GM18868 (cell line): Measurements from ENCODE around the gene NACC2.
"Not testable (repeated sequence)": the region's sequence is repeated elsewhere in the genome, so short reads cannot be mapped to it uniquely, and the experiment has no call there.

ENCODE experiments used
- ATAC-seq: cut with Tn5 transposase; IDR thresholded peaks from one replicate; pipeline ENCODE4 v1.9.1; 2021; ENCODE audit warnings: mild to moderate bottlenecking, moderate library complexity; ENCODE audit not compliant: unreplicated experiment

The NACC2 gene

GRCh38 chr9:136112541-136112940 lies 17.5 kb upstream of the NACC2 start:
- no peak for ATAC-seq

GRCh38 chr9:136111910-136112309 lies 16.8 kb upstream of the NACC2 start:
- ATAC-seq = no peak

- ATAC-seq = no peak
Observed at GRCh38 chr9:136111190-136111589, 16.1 kb upstream of the NACC2 start.

DNA sequence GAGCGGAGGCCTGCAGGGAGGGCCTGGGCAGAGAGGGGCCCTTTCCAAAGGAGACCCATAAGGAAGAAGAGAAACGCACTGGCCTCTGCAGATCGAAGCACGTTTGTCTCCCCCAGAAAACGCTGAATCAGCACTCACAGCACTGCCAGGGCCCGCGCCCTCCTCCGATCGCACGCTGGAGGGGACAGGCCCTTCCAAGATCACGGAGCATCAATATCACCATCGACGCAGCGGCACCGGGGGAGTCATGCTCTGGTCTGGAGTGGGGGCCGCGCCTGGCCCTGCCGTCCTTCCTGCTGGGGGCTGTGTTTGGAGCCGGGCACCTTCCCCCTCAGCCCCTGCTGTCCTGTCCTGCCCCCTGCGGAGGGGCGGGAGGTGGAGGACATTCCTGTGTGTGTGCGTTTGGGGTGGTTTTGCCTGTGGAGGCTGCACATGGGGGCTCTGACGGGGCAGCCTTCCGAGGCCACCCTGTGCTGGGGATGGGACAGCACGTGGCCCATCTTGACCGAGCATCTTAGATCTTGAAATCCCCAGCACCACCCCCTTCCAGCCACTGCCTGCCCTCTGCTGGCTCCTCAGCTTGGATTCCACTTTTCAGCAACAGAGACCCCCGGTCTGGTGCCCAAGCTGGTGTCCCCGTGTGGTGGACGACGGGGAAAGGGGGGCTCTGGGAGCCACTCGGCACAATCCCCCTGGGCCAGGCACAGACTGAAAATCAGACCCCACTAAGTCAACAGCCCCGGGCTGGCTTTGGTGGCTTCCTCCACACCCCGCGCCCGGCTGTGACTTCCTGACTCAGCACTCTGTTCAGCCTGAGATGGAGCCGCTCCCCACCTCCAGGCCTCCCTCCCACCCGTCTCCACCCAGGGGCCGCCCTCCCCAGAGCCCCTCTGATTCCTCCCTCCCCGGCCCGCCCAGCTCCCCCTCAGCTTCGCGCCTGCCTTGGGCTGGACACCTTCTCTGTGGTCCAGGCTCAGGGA lies 15.3 kb upstream of the NACC2 start:
- no peak for ATAC-seq

DNA sequence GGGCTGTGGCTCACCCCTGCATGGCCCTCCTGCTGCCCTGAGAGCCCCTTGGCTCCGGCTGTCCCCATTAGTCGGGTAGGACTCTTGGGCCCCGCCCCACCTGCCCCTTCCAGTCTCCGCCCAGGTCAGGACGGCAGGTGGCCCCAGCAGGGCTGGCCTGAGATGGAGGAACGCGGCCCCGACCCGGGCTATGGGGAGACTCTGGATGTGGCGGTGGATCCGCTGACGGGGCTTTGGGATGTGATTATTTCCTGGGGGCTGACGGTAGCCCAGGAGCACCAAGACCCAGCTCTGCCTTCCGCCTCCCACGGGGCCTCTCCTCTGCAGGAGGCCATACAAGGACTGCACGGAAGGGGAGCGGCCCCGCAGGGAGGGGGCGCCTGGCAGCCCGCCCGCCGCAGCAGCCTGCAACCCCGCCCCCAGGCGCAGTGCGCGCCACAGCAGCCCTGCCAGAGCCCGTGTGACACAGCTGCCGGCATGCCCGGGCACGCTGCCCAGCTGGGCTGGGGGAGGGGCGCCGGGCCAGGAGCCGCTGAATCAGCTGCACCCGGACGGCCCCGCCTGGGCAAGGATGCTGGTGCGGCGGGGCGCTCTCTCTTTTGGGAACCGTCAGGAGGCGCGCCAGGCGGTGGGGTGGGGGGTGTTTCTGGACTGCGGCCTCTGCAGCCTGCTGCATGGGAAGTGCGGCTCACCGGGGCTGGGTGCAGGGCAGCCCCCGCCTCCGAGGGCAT lies 14.4 kb upstream of the NACC2 start:
- peak; percentile 71 for ATAC-seq

DNA sequence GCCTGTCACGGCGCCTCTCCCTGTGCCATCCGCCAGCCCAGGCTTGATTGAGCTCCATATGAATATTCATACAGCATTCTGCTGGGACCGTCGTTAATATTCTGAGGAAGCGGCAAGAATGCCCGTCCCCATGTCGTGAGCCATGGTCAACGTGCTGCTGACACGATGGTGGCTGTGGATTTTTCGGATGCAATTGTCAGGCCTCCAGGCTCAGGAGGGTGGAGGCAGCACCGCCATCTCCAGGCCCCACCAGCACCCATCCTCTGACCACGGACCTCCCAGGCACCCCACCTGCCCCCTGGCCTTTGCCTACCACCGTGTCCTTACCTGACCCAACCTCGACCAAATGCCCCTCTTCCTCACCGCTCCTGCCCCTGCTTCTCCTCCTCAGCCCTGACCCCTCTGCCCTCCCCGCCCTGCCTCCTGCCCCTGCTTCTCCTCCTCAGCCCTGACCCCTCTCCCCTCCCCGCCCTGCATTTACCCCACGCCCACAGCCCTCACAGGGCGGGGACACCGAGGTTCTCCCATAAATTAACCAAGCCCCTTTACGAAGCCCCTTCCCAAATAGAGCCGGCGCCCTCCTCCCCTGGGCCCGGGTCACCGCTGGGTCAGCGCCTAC lies 13.7 kb upstream of the NACC2 start:
- no peak for ATAC-seq

DNA sequence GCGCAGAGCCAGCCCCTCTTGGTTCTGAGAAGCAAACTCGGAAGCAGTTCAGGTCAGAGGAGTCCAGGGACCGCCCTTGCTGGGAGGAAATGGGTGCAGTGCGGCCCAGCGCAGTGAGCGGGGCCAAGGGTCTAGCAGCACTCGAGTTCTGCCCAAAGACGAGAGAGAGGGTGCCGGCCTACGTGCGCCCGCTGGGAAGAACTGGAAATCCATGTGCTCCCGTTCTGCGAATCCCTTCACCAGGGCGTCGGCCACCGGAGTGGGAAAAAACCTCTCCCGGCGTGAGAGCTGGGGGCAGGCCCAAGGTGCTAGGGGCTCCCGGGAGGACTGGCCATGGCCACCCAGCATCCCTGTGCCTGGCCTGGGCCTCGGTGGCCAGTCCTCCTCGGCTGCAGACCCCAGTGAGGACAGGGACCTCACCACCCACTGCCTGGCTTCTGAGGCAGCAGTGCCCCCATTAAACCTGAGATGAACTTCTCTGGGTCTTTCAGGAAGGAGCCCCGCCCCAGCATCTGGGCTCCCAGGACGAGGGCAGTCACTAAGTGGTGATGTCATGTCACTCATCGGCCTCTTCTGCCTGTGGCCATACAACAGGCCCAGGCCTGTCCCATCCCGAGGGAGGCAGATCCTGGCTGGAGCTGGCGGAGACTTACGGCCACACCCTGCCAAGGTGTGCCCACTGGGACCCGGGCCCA lies 13.0 kb upstream of the NACC2 start:
- ATAC-seq = no peak

DNA sequence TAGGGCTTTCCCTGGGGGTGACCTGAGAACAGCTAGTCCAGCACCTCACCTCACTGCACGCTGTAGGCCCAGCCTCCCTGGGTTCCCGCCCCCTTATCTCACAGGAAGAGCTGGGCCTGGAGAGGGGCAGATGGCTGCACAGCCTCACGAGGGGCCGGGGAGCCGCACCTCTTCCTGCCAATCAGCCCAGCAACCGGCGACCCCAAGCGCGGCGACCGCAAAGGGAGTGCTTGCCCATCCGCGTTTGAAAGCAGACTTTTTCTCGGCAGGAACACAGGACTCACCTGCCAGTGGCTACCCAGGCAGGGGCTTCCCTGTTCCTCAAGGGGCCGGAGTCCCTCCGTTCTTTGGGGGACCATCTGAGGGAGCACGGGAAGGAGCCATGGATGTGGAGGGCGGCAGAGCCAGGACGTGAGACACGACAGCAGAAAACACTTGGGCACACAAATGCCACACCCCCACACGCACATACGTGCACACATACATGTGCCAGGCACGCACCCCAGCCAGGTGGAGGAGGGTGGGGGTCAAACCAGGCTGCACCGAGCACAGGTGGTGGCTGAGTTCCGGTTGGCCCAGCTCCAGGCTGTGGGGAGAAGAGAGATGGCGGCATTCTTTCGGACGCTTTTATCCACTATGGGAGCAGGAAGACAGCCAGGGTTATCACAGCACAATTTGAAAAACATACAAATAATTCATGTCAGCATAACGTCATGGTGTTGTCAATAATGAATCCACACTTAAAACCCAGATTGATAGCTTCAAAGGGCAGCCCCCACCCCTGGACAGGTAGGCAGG lies 12.3 kb upstream of the NACC2 start:
- ATAC-seq = no peak

- ATAC-seq = no peak
Observed at GRCh38 chr9:136105398-136106135, 10.5 kb upstream of the NACC2 start.

GRCh38 chr9:136104916-136105315 lies 9.8 kb upstream of the NACC2 start:
- ATAC-seq = no peak

GRCh38 chr9:136104488-136104800 lies 9.4 kb upstream of the NACC2 start:
- no peak for ATAC-seq

DNA sequence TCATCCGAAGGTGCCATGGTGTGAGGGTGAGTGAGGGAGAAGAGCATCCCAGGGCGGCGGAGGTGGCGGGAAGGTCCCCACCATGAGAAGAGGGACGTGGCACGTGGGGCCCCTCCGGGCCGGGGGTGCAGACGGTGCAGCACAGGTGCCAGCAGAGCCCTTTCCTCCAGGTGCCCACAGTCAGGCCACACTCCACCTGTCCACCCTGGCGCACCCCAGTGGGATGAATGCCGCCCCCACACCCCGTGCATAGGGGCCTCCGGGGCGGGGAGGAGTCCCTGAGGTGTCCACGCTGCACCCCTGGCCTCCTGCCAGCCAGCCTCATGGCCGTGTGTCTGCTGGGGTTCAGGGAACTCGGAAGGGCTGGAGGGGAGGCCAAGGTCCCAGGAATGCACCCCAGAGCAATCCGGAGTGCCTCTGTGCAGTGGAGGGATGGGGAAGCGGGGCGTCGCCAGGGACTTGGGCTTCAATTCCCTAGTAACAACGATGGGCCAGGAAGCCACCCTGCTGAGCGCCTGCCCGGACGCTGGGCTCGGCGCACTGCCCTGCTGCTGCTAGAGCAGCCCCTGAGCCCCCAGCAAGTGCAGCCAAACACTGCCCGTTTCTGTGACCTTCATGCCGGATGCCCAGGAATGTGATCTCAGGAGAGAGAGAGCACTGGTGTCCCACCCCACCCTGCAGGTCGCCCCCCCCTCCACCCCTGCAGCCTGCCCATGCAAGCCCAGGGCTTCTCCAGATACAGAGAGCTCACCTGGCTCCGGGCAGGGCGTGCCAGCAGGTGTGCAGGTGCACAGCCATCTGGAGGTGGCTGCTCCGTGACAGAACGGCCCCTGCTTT lies 8.8 kb upstream of the NACC2 start:
- ATAC-seq = no peak

GRCh38 chr9:136101615-136102074 lies 6.6 kb upstream of the NACC2 start:
- not testable (repeated sequence) for ATAC-seq

- no peak for ATAC-seq
Observed at GRCh38 chr9:136100700-136101614, 5.9 kb upstream of the NACC2 start.

DNA sequence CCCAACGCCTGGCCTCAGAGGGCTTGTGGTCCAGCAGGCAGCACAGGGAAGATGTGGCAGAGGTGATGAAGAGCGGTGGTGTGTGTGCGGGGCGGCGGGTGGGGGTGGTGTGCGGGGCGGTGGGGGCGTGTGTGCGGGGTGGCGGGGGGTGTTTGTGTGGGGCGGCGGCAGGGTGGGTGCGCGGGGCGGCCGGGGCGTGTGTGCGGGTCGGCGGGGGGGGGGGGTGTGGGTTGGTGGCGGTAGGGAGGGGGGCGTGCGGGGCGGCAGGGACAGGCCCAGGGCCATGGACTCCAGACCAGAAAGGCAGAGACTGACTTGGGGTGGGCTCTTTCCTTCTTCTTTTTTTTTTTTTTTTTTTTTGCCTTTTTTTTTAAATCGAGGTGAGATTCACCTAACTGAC lies 4.5 kb upstream of the NACC2 start:
- no peak for ATAC-seq

DNA sequence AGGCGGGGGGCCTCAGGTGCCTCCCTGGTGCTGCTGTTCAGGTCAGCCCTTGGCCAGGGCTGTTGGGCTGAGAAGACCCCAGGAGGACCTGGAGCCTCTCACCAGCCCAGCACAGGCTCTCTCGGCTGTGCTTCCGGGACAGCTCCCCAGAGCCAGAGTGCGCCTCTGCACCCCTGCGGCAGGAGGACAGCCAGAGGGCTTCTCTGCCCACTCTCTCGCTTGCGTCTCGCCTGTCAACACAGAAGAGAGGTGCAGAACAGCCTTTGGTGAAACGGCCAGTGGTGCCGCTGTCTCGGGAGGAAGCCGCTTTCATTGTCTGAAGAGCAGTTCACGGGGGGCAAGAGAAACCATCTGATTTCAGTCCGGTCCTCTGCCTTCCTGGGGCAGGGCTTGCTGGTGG lies 3.8 kb upstream of the NACC2 start:
- no peak for ATAC-seq

- no peak for ATAC-seq
Observed at GRCh38 chr9:136098210-136098609, 3.1 kb upstream of the NACC2 start.
